Hepatocyte (in vitro differentiated cells): Measurements from ENCODE around the gene MYADML2.

Experiments used
- CTCF ChIP-seq: fragments of 200-600 bp; sonication (generic); IDR thresholded peaks from 2 replicates; pipeline ENCODE4 v1.5.1; 2016; ENCODE audit warnings: antibody characterized with exemption, mild to moderate bottlenecking; ENCODE audit not compliant: poor library complexity
- EZH2phosphoT487 ChIP-seq: fragments of 200-600 bp; sonication (generic); IDR thresholded peaks from one replicate; pipeline ENCODE4 v1.6.1; 2018; ENCODE audit warnings: antibody characterized with exemption, mild to moderate bottlenecking, low read depth, moderate library complexity; ENCODE audit not compliant: unreplicated experiment, severe bottlenecking

- TF ChIP-seq CTCF (no peak), EZH2phosphoT487 (no peak)
Measured at GRCh38 chr17:81935709-81936084, 11.3 kb downstream of the MYADML2 start.
